Lower leg skin (tissue), 4 donors: ENCODE data around the gene GUCA1A. TPM values are rescaled to one million over a fixed set of nuclear protein-coding genes. Genes with fewer than 3 reads are reported as not detected.
A peak's percentile ranks its signal among the peaks of the same experiment; 100 is the strongest.
"Not testable (repeated sequence)": the region's sequence is repeated elsewhere in the genome, so short reads cannot be mapped to it uniquely, and the experiment has no call there.

ENCODE experiments used
- DNase-seq, 2 donors: peaks; one replicate each; pipeline ENCODE4 v3.0.0-alpha.2; 2019; ENCODE audit warnings: low spot score in 2 of 2
- H3K4me3 ChIP-seq: fragments of 200-600 bp; sonication (generic); 2 replicates; pipeline ENCODE4 v1.5.1; 2017; ENCODE audit warnings: mild to moderate bottlenecking, low read depth; ENCODE audit not compliant: poor library complexity, severe bottlenecking
- CTCF ChIP-seq, 3 donors: fragments of 450-650 bp; IDR thresholded peaks; one replicate each; pipeline ENCODE4 v1.5.1; 2016; ENCODE audit warnings: antibody characterized with exemption in 3 of 3, mild to moderate bottlenecking in 3 of 3, moderate library complexity in 2 of 3
- POLR2A ChIP-seq, 2 donors: fragments of 450-650 bp; IDR thresholded peaks; one replicate each; pipeline ENCODE4 v1.6.1; 2016 to 2017; ENCODE audit warnings: antibody characterized with exemption in 2 of 2, mild to moderate bottlenecking in 1 of 2, moderate library complexity in 1 of 2
- WGBS, 2 donors: methylation state at CpG; one replicate each; pipeline ENCODE4 v1.1.5; 2018; 5-methylcytosine and 5-hydroxymethylcytosine counted together
- intact Hi-C: fragments of 100-400 bp; cut with DNase I; formaldehyde crosslinking; loops from one replicate; pipeline ENCODE4 v1.15.0; 2023; ENCODE audit warnings: low total_unique reads
- total RNA-seq, 4 donors: library from RNA; depleted of rRNA; stranded (reverse); fragments of >200 nt; gene quantifications; one replicate each; pipeline ENCODE4 v1.1.0, GENCODE V29; 2016

The GUCA1A gene
- total RNA-seq, 4 donors from 2014 or later = not detected

- intact Hi-C loops = no loop called here
- WGBS, 2 donors = 62 to 67% methylated on average over 3 of the region's 3 CpGs
- no peak for TF ChIP-seq POLR2A (IDR thresholded peaks at IDR 0.05)
- TF ChIP-seq CTCF (IDR thresholded peaks at IDR 0.05) = no peak
- H3K4me3 ChIP-seq = no peak overlapping the region
- DNase-seq = no peak
Observed at GRCh38 chr6:42212442-42212841, 39.3 kb downstream of the GUCA1A start.

GRCh38 chr6:42216495-42216894 lies 43.3 kb downstream of the GUCA1A start:
- intact Hi-C loops, DNase-seq, H3K4me3 ChIP-seq: not testable (repeated sequence)
- 86 to 87% methylated on average over 18 of the region's 18 CpGs for WGBS, 2 donors

GRCh38 chr6:42217157-42217518 lies 44.0 kb downstream of the GUCA1A start:
- 2 to 3% methylated on average over 5 of the region's 5 CpGs for WGBS, 2 donors
- DNase-seq = no peak
- intact Hi-C loops = no loop called here
- H3K4me3 ChIP-seq = peak overlapping the region; percentile 61
- TF ChIP-seq POLR2A (IDR thresholded peaks at IDR 0.05) = no peak

GRCh38 chr6:42217519-42218367 lies 44.6 kb downstream of the GUCA1A start, which contains the start of gene MRPS10:
Gene MRPS10 (minus strand): TSS chr6:42217861. CDS start chr6:42217849, 12 bp downstream.
- peak within 1 kb of the TSS; percentile 61 for H3K4me3 ChIP-seq
- intact Hi-C loops = no loop called here
- no peak for TF ChIP-seq CTCF (IDR thresholded peaks at IDR 0.05)
- TF ChIP-seq POLR2A (IDR thresholded peaks at IDR 0.05) = peak in 1 of 2 donors; percentile 29
- peak; percentile 94 to 98 for DNase-seq
- 10 to 11% methylated on average over 28 to 29 of the region's 29 CpGs for WGBS, 2 donors

GRCh38 chr6:42220807-42221206 lies 47.6 kb downstream of the GUCA1A start:
- no peak for TF ChIP-seq POLR2A (IDR thresholded peaks at IDR 0.05)
- no peak for TF ChIP-seq CTCF (IDR thresholded peaks at IDR 0.05)
- no peak for DNase-seq
- no peak overlapping the region for H3K4me3 ChIP-seq
- intact Hi-C loops = no loop called here
- 72 to 79% methylated on average over 6 of the region's 6 CpGs for WGBS, 2 donors

- intact Hi-C loops = no loop called here
Observed at GRCh38 chr6:42221546-42221945, 48.4 kb downstream of the GUCA1A start.

More at GRCh38 chr6:42221546-42221945, 48.4 kb downstream of the GUCA1A start:
- H3K4me3 ChIP-seq = no peak overlapping the region
- no peak for DNase-seq
- no peak for TF ChIP-seq CTCF (IDR thresholded peaks at IDR 0.05)
- TF ChIP-seq POLR2A (IDR thresholded peaks at IDR 0.05) = no peak
- 63 to 68% methylated on average over 4 of the region's 4 CpGs for whole genome bisulfite sequencing, 2 donors
